Gastroesophageal sphincter (tissue), 3 donors: ENCODE data around the gene CEP89.

Experiments used
- CTCF ChIP-seq, 4 experiments: fragments of 200-600 bp in 2 of 4; fragments of 450-650 bp in 2 of 4; sonication (generic) in 1 of 4; IDR thresholded peaks; one replicate each; pipeline ENCODE4 v1.5.1; 2017 to 2019; ENCODE audit warnings: antibody characterized with exemption in 4 of 4, mild to moderate bottlenecking in 2 of 4, moderate library complexity in 2 of 4
- EP300 ChIP-seq: sonication (generic); formaldehyde crosslinking; IDR thresholded peaks from one replicate; pipeline ENCODE4 v1.6.1; 2017; ENCODE audit warnings: antibody characterized with exemption, mild to moderate bottlenecking

GRCh38 chr19:32858559-32858958 is 113.2 kb downstream of the CEP89 start:
- TF ChIP-seq CTCF (IDR thresholded peaks at IDR 0.05) (no peak), EP300 (no peak)
